ENCODE data around the gene TIAM2.

Gene TIAM2

GRCh38 chr6:155050311-155050710 lies 55.2 kb downstream of the TIAM2 start:
- DNase-seq (ENCODE audit: low read depth), result no peak
- no peak overlapping the region for H3K4me3 ChIP-seq (ENCODE audit: low read depth, low read length)

- no peak for DNase-seq (ENCODE audit: low read depth)
These were observed 59.6 kb downstream of the TIAM2 start for GRCh38 chr6:155054491-155055250.

GRCh38 chr6:155055729-155056128 lies 60.6 kb downstream of the TIAM2 start:
- no peak for DNase-seq (ENCODE audit: low read depth)
- H3K4me3 ChIP-seq (ENCODE audit: low read depth, low read length), result no peak overlapping the region

More at GRCh38 chr6:155054491-155055250, 59.6 kb downstream of the TIAM2 start:
- H3K4me3 ChIP-seq (ENCODE audit: low read depth, low read length), result no peak overlapping the region

- no peak overlapping the region for H3K4me3 ChIP-seq (ENCODE audit: low read depth, low read length)
- no peak for DNase-seq (ENCODE audit: low read depth)
These were observed 61.6 kb downstream of the TIAM2 start for GRCh38 chr6:155056756-155057155.

GRCh38 chr6:155061381-155061780 lies 66.3 kb downstream of the TIAM2 start:
- no peak overlapping the region for H3K4me3 ChIP-seq (ENCODE audit: low read depth, low read length)
- DNase-seq (ENCODE audit: low read depth), result no peak

GRCh38 chr6:155062866-155063341 lies 67.8 kb downstream of the TIAM2 start:
- DNase-seq (ENCODE audit: low read depth), result peak; percentile 67
- H3K4me3 ChIP-seq (ENCODE audit: low read depth, low read length), result no peak overlapping the region

GRCh38 chr6:155064303-155064702 lies 69.2 kb downstream of the TIAM2 start:
- DNase-seq (ENCODE audit: low read depth), result no peak
- no peak overlapping the region for H3K4me3 ChIP-seq (ENCODE audit: low read depth, low read length)

GRCh38 chr6:155066361-155066760 lies 71.2 kb downstream of the TIAM2 start:
- no peak for DNase-seq (ENCODE audit: low read depth)
- H3K4me3 ChIP-seq (ENCODE audit: low read depth, low read length), result no peak overlapping the region

- no peak for DNase-seq (ENCODE audit: low read depth)
- H3K4me3 ChIP-seq (ENCODE audit: low read depth, low read length), result no peak overlapping the region
These were observed 72.0 kb downstream of the TIAM2 start for GRCh38 chr6:155066921-155067680.

- H3K4me3 ChIP-seq (ENCODE audit: low read depth, low read length), result no peak overlapping the region
- DNase-seq (ENCODE audit: low read depth), result no peak
These were observed 73.0 kb downstream of the TIAM2 start for GRCh38 chr6:155067956-155068615.

GRCh38 chr6:155069543-155069942 lies 74.4 kb downstream of the TIAM2 start:
- H3K4me3 ChIP-seq (ENCODE audit: low read depth, low read length), result no peak overlapping the region
- no peak for DNase-seq (ENCODE audit: low read depth)

- no peak for DNase-seq (ENCODE audit: low read depth)
- no peak overlapping the region for H3K4me3 ChIP-seq (ENCODE audit: low read depth, low read length)
These were observed 81.0 kb downstream of the TIAM2 start for GRCh38 chr6:155075930-155076695.

- H3K4me3 ChIP-seq (ENCODE audit: low read depth, low read length), result no peak overlapping the region
- no peak for DNase-seq (ENCODE audit: low read depth)
These were observed 82.2 kb downstream of the TIAM2 start for GRCh38 chr6:155077331-155077730.

- no peak for DNase-seq (ENCODE audit: low read depth)
- H3K4me3 ChIP-seq (ENCODE audit: low read depth, low read length), result no peak overlapping the region
These were observed 82.7 kb downstream of the TIAM2 start for GRCh38 chr6:155077784-155078183.

- H3K4me3 ChIP-seq (ENCODE audit: low read depth, low read length), result no peak overlapping the region
- DNase-seq (ENCODE audit: low read depth), result no peak
These were observed 83.2 kb downstream of the TIAM2 start for GRCh38 chr6:155078331-155078745.

- no peak for DNase-seq (ENCODE audit: low read depth)
- H3K4me3 ChIP-seq (ENCODE audit: low read depth, low read length), result no peak overlapping the region
These were observed 84.9 kb downstream of the TIAM2 start for GRCh38 chr6:155079985-155080452.

GRCh38 chr6:155080881-155081845 lies 86.0 kb downstream of the TIAM2 start:
- no peak overlapping the region for H3K4me3 ChIP-seq (ENCODE audit: low read depth, low read length)
- peak; percentile 66 for DNase-seq (ENCODE audit: low read depth)

GRCh38 chr6:155084431-155085123 lies 89.5 kb downstream of the TIAM2 start:
- no peak for DNase-seq (ENCODE audit: low read depth)
- no peak overlapping the region for H3K4me3 ChIP-seq (ENCODE audit: low read depth, low read length)

Data from skeletal muscle cell (primary cell).